SJSA1 (cell line): ENCODE results near the gene BARX2. TPM values are rescaled to one million over a fixed set of nuclear protein-coding genes. Genes with fewer than 3 reads are reported as not detected.

Experiments
- DNase-seq, 2 experiments: peaks; one replicate each; pipeline ENCODE4 v3.0.0-alpha.2; 2015 to 2020; ENCODE audit warnings: low spot score in 2 of 2, low read depth in 1 of 2
- H3K27ac ChIP-seq: fragments of 250-450 bp; sonication (Bioruptor Pico); 2 replicates; pipeline ENCODE4 v1.5.1; 2020; ENCODE audit warnings: mild to moderate bottlenecking, moderate library complexity
- H3K27me3 ChIP-seq: fragments of 250-450 bp; sonication (Bioruptor Pico); replicated peaks from 2 replicates; pipeline ENCODE4 v1.5.1; 2020; ENCODE audit warnings: mild to moderate bottlenecking, moderate library complexity
- H3K36me3 ChIP-seq: fragments of 250-450 bp; sonication (Bioruptor Pico); 2 replicates; pipeline ENCODE4 v1.5.1; 2020; ENCODE audit warnings: mild to moderate bottlenecking
- H3K4me1 ChIP-seq: fragments of 250-450 bp; sonication (Bioruptor Pico); replicated peaks from 2 replicates; pipeline ENCODE4 v1.6.1; 2021; ENCODE audit warnings: mild to moderate bottlenecking
- H3K4me3 ChIP-seq: fragments of 250-450 bp; sonication (Bioruptor Pico); 2 replicates; pipeline ENCODE4 v1.5.1; 2020; ENCODE audit warnings: mild to moderate bottlenecking
- H3K9me3 ChIP-seq: fragments of 250-450 bp; sonication (Bioruptor Pico); replicated peaks from 2 replicates; pipeline ENCODE4 v1.5.1; 2020; ENCODE audit warnings: mild to moderate bottlenecking
- total RNA-seq: library from RNA; depleted of rRNA; stranded (reverse); fragments of >200 nt; shearing (Covaris generic); gene quantifications from 2 replicates; pipeline ENCODE4 v1.2.3, GENCODE V29; 2014

BARX2 gene
- total RNA-seq, 1 experiment from 2014 or later, result not detected

DNA sequence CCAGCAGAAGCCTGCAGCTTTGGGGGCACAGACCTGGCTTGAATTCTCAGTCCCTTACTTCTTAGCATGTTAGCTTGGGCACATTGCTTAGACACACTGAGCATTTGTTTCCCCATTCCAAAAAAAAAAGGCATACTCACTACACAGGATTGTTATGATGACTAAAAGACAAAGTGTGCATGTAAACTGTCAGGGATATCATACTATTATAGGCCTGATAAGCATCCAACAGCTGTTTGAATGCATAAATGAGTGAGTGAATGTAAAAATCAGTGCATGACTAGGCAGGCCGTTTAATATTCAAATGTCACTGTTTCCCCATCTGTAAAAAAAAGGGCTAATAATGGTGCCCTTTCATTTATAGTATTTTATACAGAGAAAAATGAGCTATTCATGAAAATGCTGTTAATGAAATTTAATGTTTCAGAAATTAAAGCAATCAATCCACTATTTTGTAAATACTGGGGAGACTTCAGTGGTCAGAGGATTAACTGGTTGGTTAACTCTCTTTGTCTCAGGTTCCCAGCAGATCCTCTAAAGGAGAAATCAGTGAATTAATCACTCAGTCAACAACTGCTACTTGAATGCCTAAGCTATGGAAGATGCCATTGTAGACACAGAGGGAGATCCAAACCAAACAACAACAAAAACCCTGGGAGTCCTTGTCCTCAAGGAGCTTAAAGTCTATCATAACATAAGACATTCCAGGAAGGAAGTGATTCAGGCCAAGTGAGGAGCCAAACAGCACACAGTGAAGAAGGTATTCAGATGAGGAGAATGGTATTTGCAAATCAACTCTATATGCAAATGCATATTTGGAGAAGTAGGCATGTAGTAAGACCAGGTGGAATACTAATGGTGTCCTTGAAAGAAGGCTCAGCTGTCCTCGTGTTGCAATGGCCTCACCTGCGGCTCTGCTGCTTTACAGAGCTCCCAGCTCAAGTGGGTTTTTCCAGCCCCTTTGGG, 26.8 kb downstream of the BARX2 start:
- Histone ChIP-seq H3K9me3 (no peaks in the 10 kb centered on the region), H3K4me1 (no peaks in the 10 kb centered on the region), H3K36me3 (no peaks in the 10 kb centered on the region), H3K4me3 (no peak overlapping the region), H3K27me3 (no peaks in the 10 kb centered on the region), H3K27ac (no peak overlapping the region)
- no peak for DNase-seq

DNA sequence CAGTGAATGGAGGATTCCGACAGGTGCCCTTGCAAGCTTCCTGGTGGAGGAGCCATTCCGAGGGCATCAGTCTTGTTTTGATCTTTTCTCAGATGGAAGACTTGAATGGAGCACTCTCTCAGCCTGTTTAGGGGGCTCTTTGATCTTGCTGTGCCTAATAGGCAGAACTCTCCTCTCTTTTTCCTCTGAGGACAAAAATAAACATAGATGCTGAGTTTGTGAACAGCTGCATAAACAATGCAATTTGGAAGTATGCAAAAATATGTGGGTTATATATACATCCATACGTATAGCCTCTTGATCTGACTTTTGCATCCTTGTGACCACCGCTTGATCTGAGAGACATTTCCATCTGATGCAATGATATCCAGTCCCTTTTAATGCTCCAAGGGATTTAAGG, 29.1 kb downstream of the BARX2 start:
- Histone ChIP-seq H3K4me1 (no peaks in the 10 kb centered on the region), H3K27me3 (no peaks in the 10 kb centered on the region), H3K9me3 (no peaks in the 10 kb centered on the region), H3K27ac (no peak overlapping the region), H3K4me3 (no peak overlapping the region), H3K36me3 (no peaks in the 10 kb centered on the region)
- DNase-seq, result no peak

DNA sequence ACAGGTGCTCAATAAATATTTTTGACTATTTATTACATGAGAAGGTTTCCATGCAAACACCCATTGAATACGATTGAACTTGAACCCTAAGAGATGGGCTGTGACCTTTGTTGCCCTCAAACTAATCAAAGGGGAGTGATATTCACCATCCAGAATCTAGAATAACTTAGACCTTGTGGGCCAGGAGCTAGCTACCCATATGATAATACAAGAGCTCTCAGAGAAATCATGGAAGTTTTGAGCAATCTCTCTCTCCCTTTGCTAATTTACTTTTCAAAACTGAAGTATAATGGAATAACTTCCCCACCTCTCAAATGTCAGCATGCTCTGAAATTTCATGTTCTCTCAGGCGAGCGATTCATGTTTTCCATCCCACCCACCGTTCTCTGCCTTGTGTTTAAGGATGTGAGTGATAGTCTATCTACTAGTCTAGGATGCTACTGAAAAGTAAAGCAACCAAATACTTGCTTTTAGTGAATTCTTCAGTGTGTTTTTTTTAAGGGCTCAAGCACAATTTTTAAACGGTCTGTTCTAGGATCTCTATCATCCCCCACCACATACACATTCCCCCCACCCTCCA, 33.3 kb downstream of the BARX2 start:
- no peaks in the 10 kb centered on the region for H3K9me3 ChIP-seq
- H3K27ac ChIP-seq, result no peak overlapping the region
- H3K4me3 ChIP-seq, result no peak overlapping the region
- no peaks in the 10 kb centered on the region for H3K36me3 ChIP-seq
- H3K27me3 ChIP-seq, result no peaks in the 10 kb centered on the region
- DNase-seq, result no peak
- H3K4me1 ChIP-seq, result no peaks in the 10 kb centered on the region

DNA sequence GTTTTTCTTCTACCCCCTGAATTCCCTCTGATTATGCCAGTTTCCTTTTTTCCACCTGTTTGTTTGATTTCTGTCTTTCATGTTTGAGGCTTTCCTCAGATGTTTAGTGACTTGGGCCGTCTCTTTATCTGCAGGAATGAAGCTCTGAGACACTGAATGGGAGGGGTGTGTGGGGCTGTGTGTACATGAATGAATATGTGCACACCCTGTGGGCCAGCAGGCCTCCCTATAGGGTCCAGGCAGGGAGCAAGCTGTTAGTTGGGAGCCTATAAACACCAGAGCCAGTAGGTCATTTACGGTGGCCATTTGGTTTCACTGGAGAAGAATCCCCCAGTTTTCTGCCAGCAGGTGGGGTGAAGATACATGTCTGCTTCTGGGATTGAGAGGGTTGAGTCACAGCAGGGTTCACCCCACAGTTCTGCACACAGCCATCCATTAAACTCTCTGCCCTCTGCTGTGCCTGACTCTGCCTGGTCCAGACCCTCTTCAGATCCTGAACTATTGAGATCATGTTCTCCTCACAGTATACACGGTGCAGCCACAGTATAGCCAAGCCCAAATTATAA, 34.8 kb downstream of the BARX2 start:
- H3K27ac ChIP-seq, result no peak overlapping the region
- H3K9me3 ChIP-seq, result no peaks in the 10 kb centered on the region

DNA sequence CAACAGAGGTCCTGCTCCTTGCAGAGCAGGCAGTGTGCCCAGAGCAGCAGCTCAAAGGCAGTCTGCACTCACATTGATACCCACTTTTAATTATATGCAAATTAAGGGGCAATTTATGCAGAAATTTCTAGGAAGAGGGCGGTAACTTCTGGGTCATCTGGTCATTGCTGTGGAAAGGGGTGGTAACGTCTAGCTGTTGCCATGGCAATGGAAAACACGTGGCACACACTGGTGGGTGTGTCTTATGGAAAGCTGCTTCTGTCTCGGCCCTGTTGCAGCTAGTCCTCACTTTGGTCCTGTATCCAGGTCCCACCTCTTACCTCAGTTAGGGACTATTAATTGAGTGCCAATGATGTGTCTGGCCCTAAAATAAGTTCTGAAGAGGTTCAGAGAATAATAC, 36.8 kb downstream of the BARX2 start:
- no peak for DNase-seq
- Histone ChIP-seq H3K4me3 (no peak overlapping the region), H3K27ac (no peak overlapping the region)

More for the DNA sequence above, 34.8 kb downstream of the BARX2 start:
- H3K4me1 ChIP-seq, result no peaks in the 10 kb centered on the region
- H3K27me3 ChIP-seq, result no peaks in the 10 kb centered on the region
- H3K36me3 ChIP-seq, result no peaks in the 10 kb centered on the region
- DNase-seq, result no peak
- no peak overlapping the region for H3K4me3 ChIP-seq

DNA sequence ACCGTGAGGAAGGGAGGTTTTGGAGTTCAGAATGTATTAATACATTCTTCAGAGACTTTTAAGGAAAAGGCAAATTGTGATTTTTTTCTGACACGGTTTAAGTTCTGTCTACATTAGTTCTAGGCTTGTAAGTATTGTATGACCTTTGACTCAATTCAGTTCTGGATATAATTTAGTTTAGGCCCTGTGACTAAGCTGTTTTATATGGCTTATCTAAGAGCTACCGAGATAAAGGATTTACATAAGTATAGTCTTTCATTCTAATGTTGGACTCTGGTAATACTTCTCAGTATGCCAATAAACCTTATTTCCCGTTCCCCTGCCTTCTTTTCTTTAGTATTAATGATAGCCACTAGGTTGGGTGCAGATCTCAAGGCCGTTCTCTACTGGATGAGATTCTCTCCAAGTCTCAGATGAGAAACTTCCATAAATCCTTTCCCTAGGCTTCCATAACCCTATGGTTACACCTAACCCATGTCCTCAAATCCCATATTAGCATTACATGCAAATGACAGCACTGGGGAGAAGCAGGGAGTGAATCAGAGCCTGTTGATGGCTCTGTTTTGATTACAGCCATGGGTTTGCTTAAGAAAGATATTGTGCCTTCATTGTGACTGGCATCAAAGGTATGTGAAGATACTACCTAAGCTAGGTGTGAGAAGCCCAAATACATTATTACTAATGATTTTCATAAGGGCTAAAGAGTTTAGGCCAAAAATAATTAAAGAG, 38.7 kb downstream of the BARX2 start:
- H3K4me3 ChIP-seq, result no peak overlapping the region
- no peaks in the 10 kb centered on the region for H3K27me3 ChIP-seq
- no peak overlapping the region for H3K27ac ChIP-seq
- no peaks in the 10 kb centered on the region for H3K4me1 ChIP-seq
- H3K9me3 ChIP-seq, result no peaks in the 10 kb centered on the region
- DNase-seq, result no peak
- H3K36me3 ChIP-seq, result no peaks in the 10 kb centered on the region

More for the DNA sequence above, 36.8 kb downstream of the BARX2 start:
- Histone ChIP-seq H3K36me3 (no peaks in the 10 kb centered on the region), H3K27me3 (no peaks in the 10 kb centered on the region), H3K4me1 (no peaks in the 10 kb centered on the region), H3K9me3 (no peaks in the 10 kb centered on the region)

DNA sequence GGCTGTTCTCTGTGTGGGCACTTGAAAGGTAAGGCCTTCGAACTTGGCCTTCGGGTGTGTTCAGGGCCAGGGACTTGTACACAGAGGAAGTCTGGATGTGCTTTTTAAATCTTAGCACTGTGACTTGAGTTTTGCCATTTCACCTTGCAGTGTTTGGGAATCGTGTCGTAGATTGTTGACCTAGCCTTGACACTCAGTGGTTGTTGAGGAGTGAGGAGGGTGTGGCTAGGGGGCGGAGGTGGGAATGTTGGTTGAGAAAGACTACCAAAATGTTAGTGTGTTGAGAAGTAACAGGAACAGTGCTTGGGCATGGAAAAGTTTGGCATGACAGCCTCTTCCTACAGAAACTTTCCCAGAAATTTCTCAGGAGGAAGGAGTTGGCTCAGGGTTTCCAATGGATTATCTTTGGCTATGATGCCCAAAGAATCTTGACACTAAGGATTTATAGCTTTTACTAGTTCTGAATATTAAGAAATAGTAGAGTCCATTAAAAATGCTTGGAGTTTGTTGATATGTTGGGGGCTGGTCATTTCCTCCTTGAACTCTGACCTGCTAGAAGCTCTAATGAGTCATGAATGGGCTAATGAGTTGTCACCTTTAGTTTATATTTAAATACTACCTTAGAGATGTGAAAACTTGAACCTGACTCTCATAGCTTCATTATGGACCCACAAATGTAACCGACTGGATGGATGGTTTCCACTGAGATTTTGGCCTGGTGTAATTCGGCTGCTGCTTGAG, 40.6 kb downstream of the BARX2 start:
- no peak for DNase-seq
- Histone ChIP-seq H3K27ac (no peak overlapping the region), H3K4me3 (no peak overlapping the region), H3K9me3 (no peaks in the 10 kb centered on the region), H3K36me3 (no peaks in the 10 kb centered on the region), H3K4me1 (no peaks in the 10 kb centered on the region), H3K27me3 (no peaks in the 10 kb centered on the region)

DNA sequence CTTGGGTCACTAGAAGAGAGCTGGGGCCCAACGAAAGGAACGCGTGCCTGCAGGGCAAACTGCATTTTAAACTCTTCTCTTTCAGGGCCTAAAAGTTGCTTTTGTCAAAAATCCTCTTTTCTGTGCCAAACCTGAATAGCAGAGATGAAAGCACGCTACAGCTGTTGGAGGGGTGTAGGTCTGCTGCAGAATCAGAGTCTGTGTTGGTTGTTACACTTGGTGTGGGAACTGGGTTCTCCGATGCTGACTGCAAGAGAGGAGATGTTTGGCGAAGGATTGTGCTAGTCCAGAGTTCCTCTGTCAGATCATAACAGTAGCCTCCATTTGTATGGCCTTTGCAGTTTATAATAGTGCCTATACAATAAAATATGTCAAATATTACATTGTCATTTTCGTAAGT, 41.8 kb downstream of the BARX2 start:
- Histone ChIP-seq H3K4me3 (no peak overlapping the region), H3K9me3 (no peaks in the 10 kb centered on the region), H3K36me3 (no peaks in the 10 kb centered on the region), H3K27ac (no peak overlapping the region), H3K4me1 (no peaks in the 10 kb centered on the region), H3K27me3 (no peaks in the 10 kb centered on the region)
- DNase-seq, result no peak

DNA sequence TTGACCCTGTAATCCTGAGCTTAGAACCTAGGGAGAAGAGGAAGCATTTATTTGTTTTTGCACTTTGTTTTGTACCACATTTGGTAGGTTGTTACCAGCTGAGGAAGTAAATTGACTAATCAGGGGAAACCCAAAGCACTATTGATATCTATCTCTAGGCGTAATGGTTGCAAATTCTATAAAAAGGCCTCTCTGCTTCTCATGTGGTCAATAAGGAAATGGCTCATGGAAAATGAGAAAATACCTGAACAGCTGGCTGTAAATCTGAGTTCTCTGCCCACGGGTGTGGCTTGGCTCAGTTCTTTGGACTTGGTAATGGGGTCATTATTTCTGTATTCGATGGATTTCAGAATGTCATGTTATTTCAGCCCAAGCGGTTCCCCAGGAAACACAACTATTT, 42.4 kb downstream of the BARX2 start:
- Histone ChIP-seq H3K27me3 (no peaks in the 10 kb centered on the region), H3K27ac (no peak overlapping the region), H3K4me1 (no peaks in the 10 kb centered on the region), H3K9me3 (no peaks in the 10 kb centered on the region), H3K36me3 (no peaks in the 10 kb centered on the region), H3K4me3 (no peak overlapping the region)
- no peak for DNase-seq

DNA sequence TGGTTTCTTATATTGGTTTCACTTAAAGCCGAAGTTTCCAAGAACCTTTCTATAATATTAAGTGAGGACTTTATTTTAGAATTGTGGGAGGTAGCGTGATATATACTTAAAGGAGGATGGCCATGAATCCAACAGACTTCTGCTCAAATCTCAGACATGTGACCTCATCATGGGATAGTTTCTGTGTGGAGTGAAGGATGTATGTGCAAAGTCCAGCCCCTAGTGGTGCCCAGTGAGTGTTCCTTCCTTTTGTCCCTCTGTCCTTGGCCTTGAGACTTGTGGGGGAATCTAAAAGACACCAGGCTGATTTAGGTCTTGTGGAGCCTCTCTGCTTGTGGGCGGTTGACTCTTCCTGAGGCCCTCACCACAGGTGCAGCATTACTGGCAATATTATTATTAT, 43.7 kb downstream of the BARX2 start:
- DNase-seq, result no peak
- Histone ChIP-seq H3K4me1 (no peaks in the 10 kb centered on the region), H3K4me3 (no peak overlapping the region), H3K9me3 (no peaks in the 10 kb centered on the region), H3K27me3 (no peaks in the 10 kb centered on the region), H3K27ac (no peak overlapping the region), H3K36me3 (no peaks in the 10 kb centered on the region)

DNA sequence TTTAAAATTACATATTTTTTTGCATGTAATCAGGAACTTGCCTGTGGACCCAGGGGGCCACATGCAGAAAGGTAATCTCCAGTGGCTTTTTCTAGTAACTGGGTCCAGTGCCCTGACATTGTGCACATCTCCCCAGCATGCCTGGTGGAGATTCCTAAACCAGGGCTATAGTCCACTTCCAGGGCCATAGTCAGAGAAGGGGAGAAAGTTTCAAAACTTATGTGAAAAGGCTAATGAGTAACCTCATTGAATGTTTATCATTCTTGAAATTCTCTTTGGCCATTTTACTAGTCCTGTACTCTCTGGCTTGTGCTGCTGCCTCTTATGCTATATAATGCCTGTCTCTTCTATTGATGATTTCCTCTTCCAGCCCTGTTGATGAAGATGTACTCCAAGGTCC, 47.8 kb downstream of the BARX2 start:
- H3K27ac ChIP-seq, result no peak overlapping the region
- no peak overlapping the region for H3K4me3 ChIP-seq
- H3K4me1 ChIP-seq, result no peaks in the 10 kb centered on the region
- no peaks in the 10 kb centered on the region for H3K27me3 ChIP-seq
- H3K36me3 ChIP-seq, result no peaks in the 10 kb centered on the region
- H3K9me3 ChIP-seq, result no peaks in the 10 kb centered on the region
- DNase-seq, result no peak

DNA sequence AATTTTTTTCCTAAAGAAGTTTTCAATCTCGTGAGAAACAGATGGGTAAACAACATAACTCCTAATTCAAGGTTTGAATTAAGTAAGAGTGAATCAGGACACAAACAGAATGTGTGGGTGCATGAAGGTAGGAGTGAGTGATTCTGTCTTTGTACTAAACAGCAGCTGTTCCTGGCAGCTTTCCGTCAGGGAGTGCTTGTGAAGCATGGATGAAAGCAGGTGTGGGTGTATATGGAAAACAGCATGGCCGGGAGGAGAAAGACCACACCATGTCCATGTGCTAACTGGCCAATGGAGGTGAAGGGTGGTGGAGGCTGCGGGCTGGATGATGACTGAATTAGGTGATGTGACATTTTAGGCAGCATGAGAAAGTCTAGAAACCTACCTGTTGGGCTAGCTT, 49.6 kb downstream of the BARX2 start:
- H3K4me3 ChIP-seq, result no peak overlapping the region
- no peaks in the 10 kb centered on the region for H3K36me3 ChIP-seq
- no peak overlapping the region for H3K27ac ChIP-seq
- H3K9me3 ChIP-seq, result no peaks in the 10 kb centered on the region
- no peak for DNase-seq
- no peaks in the 10 kb centered on the region for H3K27me3 ChIP-seq
- H3K4me1 ChIP-seq, result no peaks in the 10 kb centered on the region

DNA sequence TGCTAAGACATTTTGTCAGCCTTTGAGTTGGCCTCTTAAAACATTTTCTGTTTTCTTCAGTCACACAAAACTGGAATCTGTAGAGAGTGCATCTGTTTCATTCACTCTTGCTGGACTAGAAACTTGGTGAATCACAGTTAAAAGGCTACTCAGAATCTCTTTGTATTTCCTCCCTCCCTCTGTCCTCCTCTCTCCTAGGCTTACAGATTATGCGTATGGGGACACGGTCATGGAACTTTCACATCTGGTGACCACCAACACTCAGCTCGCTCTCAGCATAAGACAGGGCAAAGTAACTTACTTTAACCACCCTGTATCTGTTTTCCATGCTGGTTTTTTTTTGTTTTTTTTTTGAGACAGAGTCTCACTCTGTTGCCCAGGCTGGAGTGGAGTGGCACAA, 50.4 kb downstream of the BARX2 start:
- no peak for DNase-seq
- H3K27me3 ChIP-seq, result no peaks in the 10 kb centered on the region
- no peaks in the 10 kb centered on the region for H3K9me3 ChIP-seq
- no peak overlapping the region for H3K27ac ChIP-seq
- H3K36me3 ChIP-seq, result no peaks in the 10 kb centered on the region
- no peak overlapping the region for H3K4me3 ChIP-seq
- H3K4me1 ChIP-seq, result no peaks in the 10 kb centered on the region
